ENCODE results near the gene SMIM41.

Gene SMIM41

DNA sequence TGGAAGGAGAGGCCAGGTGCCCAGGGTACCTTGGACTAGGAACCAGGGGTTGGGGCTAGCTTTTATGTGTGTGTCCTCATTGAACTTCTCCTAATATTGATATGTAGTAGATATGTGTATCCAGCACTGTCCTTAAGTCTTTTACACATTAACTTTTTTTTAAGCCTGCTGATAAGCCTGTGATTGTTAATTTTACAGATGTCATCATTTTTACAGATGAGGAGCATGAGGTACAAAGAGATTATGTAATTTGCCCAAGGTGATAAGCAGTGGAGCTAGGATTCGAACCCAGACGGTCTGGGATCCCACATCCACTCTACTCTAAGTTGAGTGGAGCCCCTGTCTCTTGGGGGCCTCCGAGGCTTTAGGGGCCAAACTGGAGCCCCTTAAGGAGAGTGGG lies 38.5 kb upstream of the SMIM41 start:
- peak overlapping the region; percentile 91 for H3K4me2 ChIP-seq (ENCODE audit: low read length)
- H3K9me3 ChIP-seq (ENCODE audit: control insufficient read depth, insufficient read depth, low read length) = no peaks in the 10 kb centered on the region
- peaks cover 72% of the 10 kb centered on the region for H3K4me1 ChIP-seq (ENCODE audit: control insufficient read depth, low read length)
- no peaks in the 10 kb centered on the region for H4K20me1 ChIP-seq (ENCODE audit: control insufficient read depth, insufficient read depth, low read depth, low read length)
- H3K36me3 ChIP-seq (ENCODE audit: control insufficient read depth, low read length) = peaks cover 20% of the 10 kb centered on the region; the same call in 1 of the 2 replicates
- no peaks in the 10 kb centered on the region for H3K27me3 ChIP-seq (ENCODE audit: control insufficient read depth, low read length)
- peaks cover 7% of the 10 kb centered on the region; the same call in 1 of the 2 replicates for H3F3A ChIP-seq (ENCODE audit: control insufficient read depth, insufficient read depth)
- TF ChIP-seq, protein P1, sequence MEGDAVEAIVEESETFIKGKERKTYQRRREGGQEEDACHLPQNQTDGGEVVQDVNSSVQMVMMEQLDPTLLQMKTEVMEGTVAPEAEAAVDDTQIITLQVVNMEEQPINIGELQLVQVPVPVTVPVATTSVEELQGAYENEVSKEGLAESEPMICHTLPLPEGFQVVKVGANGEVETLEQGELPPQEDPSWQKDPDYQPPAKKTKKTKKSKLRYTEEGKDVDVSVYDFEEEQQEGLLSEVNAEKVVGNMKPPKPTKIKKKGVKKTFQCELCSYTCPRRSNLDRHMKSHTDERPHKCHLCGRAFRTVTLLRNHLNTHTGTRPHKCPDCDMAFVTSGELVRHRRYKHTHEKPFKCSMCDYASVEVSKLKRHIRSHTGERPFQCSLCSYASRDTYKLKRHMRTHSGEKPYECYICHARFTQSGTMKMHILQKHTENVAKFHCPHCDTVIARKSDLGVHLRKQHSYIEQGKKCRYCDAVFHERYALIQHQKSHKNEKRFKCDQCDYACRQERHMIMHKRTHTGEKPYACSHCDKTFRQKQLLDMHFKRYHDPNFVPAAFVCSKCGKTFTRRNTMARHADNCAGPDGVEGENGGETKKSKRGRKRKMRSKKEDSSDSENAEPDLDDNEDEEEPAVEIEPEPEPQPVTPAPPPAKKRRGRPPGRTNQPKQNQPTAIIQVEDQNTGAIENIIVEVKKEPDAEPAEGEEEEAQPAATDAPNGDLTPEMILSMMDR (IDR thresholded peaks at IDR 0.05; ENCODE audit: low read depth, low read length, poor library complexity, severe bottlenecking) = no peak
- TF ChIP-seq EZH2phosphoT487 (IDR thresholded peaks at IDR 0.05; ENCODE audit: borderline replicate concordance, low read length) = no peak
- H3K79me2 ChIP-seq (ENCODE audit: control insufficient read depth, low read length) = peaks cover 39% of the 10 kb centered on the region
- no peaks in the 10 kb centered on the region for H3K9me2 ChIP-seq (replicated peaks; ENCODE audit: control insufficient read depth, low read length)
- no peak overlapping the region for H3K4me3 ChIP-seq (ENCODE audit: low read length)
- no peak overlapping the region for H3K27ac ChIP-seq (ENCODE audit: low read depth, low read length)

DNA sequence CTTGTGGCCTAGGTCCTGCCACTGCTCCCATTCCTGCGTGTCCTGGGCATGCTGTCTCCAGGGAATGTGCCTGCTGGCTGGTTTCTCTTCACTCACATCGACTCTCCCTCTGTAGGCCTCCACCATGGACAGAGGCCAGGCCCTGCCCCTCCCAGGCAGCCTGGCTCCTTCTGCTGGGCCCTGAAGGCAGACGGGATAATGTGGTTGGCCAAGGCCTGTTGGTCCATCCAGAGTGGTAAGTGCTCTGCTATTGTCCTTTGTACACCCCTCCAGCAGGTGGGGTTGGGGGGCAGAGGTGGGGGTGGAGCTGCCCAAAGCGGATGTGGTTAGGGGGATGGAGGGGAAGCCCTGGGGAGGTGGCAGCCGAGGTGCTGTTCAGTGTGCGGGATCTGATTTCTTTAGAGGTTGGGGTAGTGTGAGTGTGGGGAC lies 37.8 kb upstream of the SMIM41 start:
- Histone ChIP-seq H3K27me3 (ENCODE audit: control insufficient read depth, low read length) (no peaks in the 10 kb centered on the region), H3K27ac (ENCODE audit: low read depth, low read length) (peak overlapping the region; percentile 60), H3K9me3 (ENCODE audit: control insufficient read depth, insufficient read depth, low read length) (no peaks in the 10 kb centered on the region), H3K4me2 (ENCODE audit: low read length) (peak overlapping the region; percentile 91), H3K9me2 (replicated peaks; ENCODE audit: control insufficient read depth, low read length) (no peaks in the 10 kb centered on the region), H3F3A (ENCODE audit: control insufficient read depth, insufficient read depth) (0 out of 2 replicates have a peak, but pooled peaks cover 4% of the 10 kb centered on the region), H3K4me1 (ENCODE audit: control insufficient read depth, low read length) (peaks cover 65% of the 10 kb centered on the region), H3K36me3 (ENCODE audit: control insufficient read depth, low read length) (peaks cover 20% of the 10 kb centered on the region; the same call in 1 of the 2 replicates), H4K20me1 (ENCODE audit: control insufficient read depth, insufficient read depth, low read depth, low read length) (no peaks in the 10 kb centered on the region), H3K79me2 (ENCODE audit: control insufficient read depth, low read length) (peaks cover 39% of the 10 kb centered on the region), H3K4me3 (ENCODE audit: low read length) (peak overlapping the region; percentile 71)
- TF ChIP-seq EZH2phosphoT487 (IDR thresholded peaks at IDR 0.05; ENCODE audit: borderline replicate concordance, low read length) = no peak
- TF ChIP-seq, protein P1 (IDR thresholded peaks at IDR 0.05; ENCODE audit: low read depth, low read length, poor library complexity, severe bottlenecking) = peak; percentile 64

DNA sequence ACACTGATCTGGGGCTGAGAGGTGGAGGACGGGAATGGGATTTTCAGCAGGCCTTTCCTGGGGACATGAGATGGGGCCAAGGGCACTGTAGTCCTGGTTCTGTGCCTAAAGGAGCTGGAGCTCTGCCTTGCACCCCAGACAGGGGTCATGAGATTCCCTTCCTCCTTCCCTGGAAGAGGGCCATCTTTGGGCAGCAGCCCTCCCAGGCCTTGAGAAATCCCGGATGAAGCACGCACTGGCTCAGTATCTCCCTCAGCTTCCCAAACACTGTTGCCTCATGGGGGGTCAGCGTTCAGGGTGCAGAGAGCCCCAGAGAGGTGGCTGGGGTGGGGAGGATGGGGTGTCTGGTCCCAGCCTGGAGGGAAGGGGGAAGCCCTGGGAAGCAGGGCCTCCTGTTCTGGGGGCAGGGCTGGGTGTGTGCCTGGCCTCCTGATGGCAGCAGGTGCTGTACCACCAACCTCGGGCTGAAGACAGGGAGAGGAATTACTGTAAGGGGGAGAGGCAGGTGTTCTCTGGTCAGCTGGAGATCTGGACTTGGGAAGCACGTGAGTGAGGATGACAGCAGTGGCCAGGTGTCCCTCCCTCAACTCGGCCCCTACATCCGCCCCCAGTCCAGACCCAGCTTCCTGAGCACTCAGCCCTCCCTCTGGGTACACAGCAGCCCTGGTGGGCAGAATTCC lies 36.7 kb upstream of the SMIM41 start:
- H3K4me3 ChIP-seq (ENCODE audit: low read length) = peak overlapping the region; percentile 71
- H3K4me2 ChIP-seq (ENCODE audit: low read length) = peak overlapping the region; percentile 91
- peaks cover 20% of the 10 kb centered on the region; the same call in 1 of the 2 replicates for H3K36me3 ChIP-seq (ENCODE audit: control insufficient read depth, low read length)
- no peaks in the 10 kb centered on the region for H3K9me2 ChIP-seq (replicated peaks; ENCODE audit: control insufficient read depth, low read length)
- 0 out of 2 replicates have a peak, but pooled peaks cover 4% of the 10 kb centered on the region for H3F3A ChIP-seq (ENCODE audit: control insufficient read depth, insufficient read depth)
- no peaks in the 10 kb centered on the region for H3K9me3 ChIP-seq (ENCODE audit: control insufficient read depth, insufficient read depth, low read length)
- H3K27ac ChIP-seq (ENCODE audit: low read depth, low read length) = no peak overlapping the region
- no peaks in the 10 kb centered on the region for H4K20me1 ChIP-seq (ENCODE audit: control insufficient read depth, insufficient read depth, low read depth, low read length)
- no peaks in the 10 kb centered on the region for H3K27me3 ChIP-seq (ENCODE audit: control insufficient read depth, low read length)
- no peak for TF ChIP-seq EZH2phosphoT487 (IDR thresholded peaks at IDR 0.05; ENCODE audit: borderline replicate concordance, low read length)
- TF ChIP-seq, protein P1 (IDR thresholded peaks at IDR 0.05; ENCODE audit: low read depth, low read length, poor library complexity, severe bottlenecking) = no peak
- H3K4me1 ChIP-seq (ENCODE audit: control insufficient read depth, low read length) = peaks cover 60% of the 10 kb centered on the region
- H3K79me2 ChIP-seq (ENCODE audit: control insufficient read depth, low read length) = peaks cover 34% of the 10 kb centered on the region

All from DOHH2 (cell line).